OCI-LY1 (cell line): ENCODE data around the gene ASPG.

Experiments
- H2AFZ ChIP-seq: fragments of 200-600 bp; sonication (generic), shearing (Covaris generic); 2 replicates; pipeline ENCODE4 v1.6.0; 2014; ENCODE audit warnings: antibody characterized with exemption, mild to moderate bottlenecking, low read length
- H3F3A ChIP-seq: fragments of 200-600 bp; sonication (generic), shearing (Covaris generic); 2 replicates; pipeline ENCODE4 v1.6.0; 2014; ENCODE audit warnings: mild to moderate bottlenecking, antibody characterized with exemption, low read length, moderate library complexity; ENCODE audit not compliant: insufficient read depth
- H3K27ac ChIP-seq: fragments of 200-600 bp; sonication (generic); 2 replicates; pipeline ENCODE4 v1.5.1; 2014; ENCODE audit warnings: low read length, mixed run types, mild to moderate bottlenecking, low read depth; ENCODE audit not compliant: poor library complexity, severe bottlenecking
- H3K27me3 ChIP-seq: fragments of 200-600 bp; sonication (generic); 2 replicates; pipeline ENCODE4 v1.6.0; 2014; ENCODE audit warnings: antibody characterized with exemption, mild to moderate bottlenecking, low read length, moderate library complexity; ENCODE audit not compliant: insufficient read depth
- H3K36me3 ChIP-seq: fragments of 200-600 bp; sonication (generic); 2 replicates; pipeline ENCODE4 v1.6.1; 2014; ENCODE audit warnings: mild to moderate bottlenecking, antibody characterized with exemption, low read length, moderate library complexity, mixed read lengths; ENCODE audit not compliant: insufficient read depth
- H3K4me1 ChIP-seq: fragments of 200-600 bp; sonication (generic); 2 replicates; pipeline ENCODE4 v1.5.1; 2014; ENCODE audit warnings: mild to moderate bottlenecking, low read length, moderate library complexity; ENCODE audit not compliant: insufficient read depth, severe bottlenecking
- H3K4me2 ChIP-seq: fragments of 200-600 bp; sonication (generic), shearing (Covaris generic); 2 replicates; pipeline ENCODE4 v1.6.1; 2014; ENCODE audit warnings: low read length
- H3K4me3 ChIP-seq: fragments of 200-600 bp; sonication (generic); 2 replicates; pipeline ENCODE4 v1.5.1; 2014; ENCODE audit warnings: low read length, low read depth, mild to moderate bottlenecking, mixed read lengths; ENCODE audit not compliant: poor library complexity, severe bottlenecking
- H3K79me2 ChIP-seq: fragments of 200-600 bp; shearing (Covaris generic); 2 replicates; pipeline ENCODE4 v1.6.1; 2016; ENCODE audit warnings: mixed run types, low read length, mixed read lengths; ENCODE audit not compliant: insufficient read depth
- H3K9ac ChIP-seq: fragments of 200-600 bp; sonication (generic), shearing (Covaris generic); 2 replicates; pipeline ENCODE4 v1.6.1; 2014; ENCODE audit warnings: mild to moderate bottlenecking, low read length, mixed read lengths
- H3K9me2 ChIP-seq: fragments of 200-600 bp; sonication (generic), shearing (Covaris generic); 2 replicates; pipeline ENCODE4 v1.6.1; 2014; ENCODE audit warnings: low read depth, mild to moderate bottlenecking, low read length, mixed read lengths
- H3K9me3 ChIP-seq: fragments of 200-600 bp; shearing (Covaris generic); 2 replicates; pipeline ENCODE4 v1.6.1; 2014; ENCODE audit warnings: low read length, mixed read lengths
- H4K20me1 ChIP-seq: fragments of 200-600 bp; sonication (generic), shearing (Covaris generic); 2 replicates; pipeline ENCODE4 v1.6.0; 2016; ENCODE audit warnings: mild to moderate bottlenecking, low read length; ENCODE audit not compliant: insufficient read depth
- CTCF ChIP-seq: fragments of 200-600 bp; sonication (generic), shearing (Covaris generic); IDR thresholded peaks from 2 replicates; pipeline ENCODE4 v1.5.1; 2017; ENCODE audit warnings: mild to moderate bottlenecking, antibody characterized with exemption, low read length, moderate library complexity, mixed read lengths
- EZH2 ChIP-seq: fragments of 200-600 bp; sonication (generic), shearing (Covaris generic); IDR thresholded peaks from 2 replicates; pipeline ENCODE4 v1.8.0; 2017; ENCODE audit warnings: borderline replicate concordance, mixed run types, mild to moderate bottlenecking, antibody characterized with exemption, low read length, moderate library complexity, mixed read lengths

The ASPG gene

GRCh38 chr14:104104076-104104901, 18.8 kb downstream of the ASPG start:
- Histone ChIP-seq H3K79me2 (no peaks in the 10 kb centered on the region), H3K9me2 (no peaks in the 10 kb centered on the region), H3K27me3 (0 out of 2 replicates have a peak, but pooled peaks cover 11% of the 10 kb centered on the region), H3K4me2 (no peak overlapping the region), H3F3A (no peaks in the 10 kb centered on the region), H3K36me3 (no peaks in the 10 kb centered on the region), H3K4me1 (no peaks in the 10 kb centered on the region), H3K4me3 (no peak overlapping the region), H2AFZ (no peak overlapping the region), H3K9ac (no peak overlapping the region), H4K20me1 (no peaks in the 10 kb centered on the region), H3K27ac (no peak overlapping the region), H3K9me3 (no peaks in the 10 kb centered on the region)
- TF ChIP-seq EZH2 (no peak), CTCF (no peak)

- Histone ChIP-seq H3K4me3 (no peak overlapping the region), H3K36me3 (no peaks in the 10 kb centered on the region), H2AFZ (no peak overlapping the region), H3K27me3 (0 out of 2 replicates have a peak, but pooled peaks cover 11% of the 10 kb centered on the region), H3F3A (no peaks in the 10 kb centered on the region), H3K9me3 (no peaks in the 10 kb centered on the region), H3K9ac (no peak overlapping the region), H4K20me1 (no peaks in the 10 kb centered on the region), H3K79me2 (no peaks in the 10 kb centered on the region), H3K27ac (no peak overlapping the region), H3K4me2 (no peak overlapping the region), H3K4me1 (no peaks in the 10 kb centered on the region), H3K9me2 (no peaks in the 10 kb centered on the region)
- TF ChIP-seq EZH2 (no peak), CTCF (no peak)
These were observed 19.7 kb downstream of the ASPG start for GRCh38 chr14:104105071-104105821.

- no peaks in the 10 kb centered on the region for H3K4me1 ChIP-seq
These were observed 20.4 kb downstream of the ASPG start for GRCh38 chr14:104105822-104106470.

More at GRCh38 chr14:104105822-104106470, 20.4 kb downstream of the ASPG start:
- Histone ChIP-seq H3K9me2 (no peaks in the 10 kb centered on the region), H3F3A (no peaks in the 10 kb centered on the region), H4K20me1 (no peaks in the 10 kb centered on the region), H3K79me2 (no peaks in the 10 kb centered on the region), H3K4me3 (no peak overlapping the region), H2AFZ (no peak overlapping the region), H3K4me2 (no peak overlapping the region), H3K9me3 (no peaks in the 10 kb centered on the region), H3K36me3 (no peaks in the 10 kb centered on the region), H3K27ac (no peak overlapping the region), H3K9ac (no peak overlapping the region), H3K27me3 (0 out of 2 replicates have a peak, but pooled peaks cover 8% of the 10 kb centered on the region)
- TF ChIP-seq EZH2 (no peak), CTCF (no peak)
